Activated CD8-positive, alpha-beta memory T cell treated with anti-CD3 and anti-CD28 coated beads, Interleukin-2, amount 50 U/mL, for 24 hours (primary cell): ENCODE data around the gene RAB44.

Experiments
- DNase-seq: peaks from one replicate; pipeline ENCODE4 v3.0.0-alpha.2; 2020; ENCODE audit errors: extremely low read depth

RAB44 gene

GRCh38 chr6:36752187-36752885 is 54.7 kb downstream of the RAB44 start:
- no peak for DNase-seq

- DNase-seq, result no peak
Observed at GRCh38 chr6:36752886-36753506, 55.4 kb downstream of the RAB44 start.

- DNase-seq, result no peak
Observed at GRCh38 chr6:36753671-36754405, 56.2 kb downstream of the RAB44 start.

- no peak for DNase-seq
Observed at GRCh38 chr6:36754582-36755434, 57.2 kb downstream of the RAB44 start.

- DNase-seq, result peak; percentile 51
Observed at GRCh38 chr6:36755435-36756348, 58.1 kb downstream of the RAB44 start.

- DNase-seq, result no peak
Observed at GRCh38 chr6:36756786-36757185, 59.2 kb downstream of the RAB44 start.

- no peak for DNase-seq
Observed at GRCh38 chr6:36757206-36757605, 59.6 kb downstream of the RAB44 start.

- no peak for DNase-seq
Observed at GRCh38 chr6:36757943-36758508, 60.4 kb downstream of the RAB44 start.

- no peak for DNase-seq
Observed at GRCh38 chr6:36758516-36759147, 61.0 kb downstream of the RAB44 start.

- DNase-seq, result peak; percentile 45
Observed at GRCh38 chr6:36759148-36759759, 61.6 kb downstream of the RAB44 start.

GRCh38 chr6:36760685-36761435 is 63.2 kb downstream of the RAB44 start:
- no peak for DNase-seq

GRCh38 chr6:36762123-36762522 is 64.5 kb downstream of the RAB44 start:
- no peak for DNase-seq

- DNase-seq, result no peak
Observed at GRCh38 chr6:36765190-36765589, 67.6 kb downstream of the RAB44 start.

GRCh38 chr6:36765594-36766398 is 68.2 kb downstream of the RAB44 start:
- peak; percentile 56 for DNase-seq

GRCh38 chr6:36766399-36766945 is 68.8 kb downstream of the RAB44 start:
- no peak for DNase-seq

- no peak for DNase-seq
Observed at GRCh38 chr6:36769183-36769675, 71.6 kb downstream of the RAB44 start.

GRCh38 chr6:36769676-36770499 is 72.3 kb downstream of the RAB44 start:
- DNase-seq, result no peak
